ENCODE measurements around the gene RTN4RL2.

The RTN4RL2 gene

DNA sequence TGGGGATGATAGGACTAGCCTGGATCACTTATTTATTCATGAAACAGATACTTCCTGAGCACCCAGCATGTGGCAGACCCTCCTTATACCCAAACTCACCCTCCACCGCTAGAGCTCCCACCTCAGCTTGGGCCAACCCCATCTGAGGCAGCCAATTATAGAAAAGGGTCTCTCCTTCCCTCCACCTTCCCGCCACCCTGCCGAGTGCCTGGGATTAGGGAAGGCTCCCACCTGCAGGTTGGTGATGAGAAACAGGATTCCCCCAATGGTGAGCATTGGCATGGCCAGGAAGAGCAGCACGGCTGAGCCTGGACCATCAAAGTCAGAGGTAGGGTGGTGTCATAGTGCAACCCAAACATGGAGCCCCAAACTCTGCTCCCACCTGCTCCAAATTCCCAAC is 39.3 kb upstream of the RTN4RL2 start:
- H3K27ac ChIP-seq: no peak overlapping the region
- no peak for TF ChIP-seq CTCF (IDR thresholded peaks at IDR 0.05)

GRCh38 chr11:57421805-57422204 is 38.5 kb upstream of the RTN4RL2 start:
- no peak for TF ChIP-seq ZFX (IDR thresholded peaks at IDR 0.05; ENCODE audit: borderline replicate concordance)
- no peak for TF ChIP-seq CTCF (IDR thresholded peaks at IDR 0.05)
- no peak overlapping the region for H3K27ac ChIP-seq

- TF ChIP-seq ZFX (IDR thresholded peaks at IDR 0.05; ENCODE audit: borderline replicate concordance) (no peak), CTCF (IDR thresholded peaks at IDR 0.05) (no peak)
- H3K27ac ChIP-seq: no peak overlapping the region
Measured at GRCh38 chr11:57422669-57423068, 37.7 kb upstream of the RTN4RL2 start.

DNA sequence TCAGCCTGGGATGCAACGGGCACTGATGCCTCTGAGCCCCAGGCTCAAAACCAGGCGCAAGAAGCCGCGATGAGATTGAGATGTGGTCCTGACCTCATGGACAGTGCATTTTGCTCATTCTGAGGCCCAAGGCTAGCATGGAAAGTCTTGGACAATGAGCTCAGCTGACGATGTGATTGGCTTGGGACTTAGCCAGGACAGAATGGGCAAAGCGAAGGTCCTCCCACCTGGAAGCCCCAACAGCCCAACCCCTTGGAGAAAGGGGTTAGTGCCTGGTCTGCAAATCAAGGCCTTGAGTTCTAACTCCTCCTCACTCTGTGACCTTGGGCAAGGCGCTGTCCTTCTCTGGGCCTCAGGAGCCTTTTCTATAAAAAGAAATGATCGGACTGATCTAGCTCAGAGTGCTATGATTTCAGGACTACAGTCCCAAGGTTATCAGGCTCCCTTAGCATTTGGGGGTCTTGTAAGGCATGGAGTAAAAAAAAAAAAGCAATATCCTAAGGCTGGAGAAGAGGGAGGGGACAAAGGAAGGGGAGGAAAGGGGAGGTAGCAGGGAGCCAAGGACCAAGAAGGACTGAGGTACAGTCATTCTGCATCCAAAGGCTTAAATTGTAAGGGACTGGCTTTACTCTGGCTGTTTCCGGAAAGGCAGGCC is 36.1 kb upstream of the RTN4RL2 start:
- H3K27ac ChIP-seq: no peak overlapping the region
- TF ChIP-seq ZFX (IDR thresholded peaks at IDR 0.05; ENCODE audit: borderline replicate concordance): no peak
- TF ChIP-seq CTCF (IDR thresholded peaks at IDR 0.05): no peak

- TF ChIP-seq CTCF (IDR thresholded peaks at IDR 0.05) (no peak), ZFX (IDR thresholded peaks at IDR 0.05; ENCODE audit: borderline replicate concordance) (no peak)
- no peak overlapping the region for H3K27ac ChIP-seq
Measured at GRCh38 chr11:57424792-57425564, 35.4 kb upstream of the RTN4RL2 start.

DNA sequence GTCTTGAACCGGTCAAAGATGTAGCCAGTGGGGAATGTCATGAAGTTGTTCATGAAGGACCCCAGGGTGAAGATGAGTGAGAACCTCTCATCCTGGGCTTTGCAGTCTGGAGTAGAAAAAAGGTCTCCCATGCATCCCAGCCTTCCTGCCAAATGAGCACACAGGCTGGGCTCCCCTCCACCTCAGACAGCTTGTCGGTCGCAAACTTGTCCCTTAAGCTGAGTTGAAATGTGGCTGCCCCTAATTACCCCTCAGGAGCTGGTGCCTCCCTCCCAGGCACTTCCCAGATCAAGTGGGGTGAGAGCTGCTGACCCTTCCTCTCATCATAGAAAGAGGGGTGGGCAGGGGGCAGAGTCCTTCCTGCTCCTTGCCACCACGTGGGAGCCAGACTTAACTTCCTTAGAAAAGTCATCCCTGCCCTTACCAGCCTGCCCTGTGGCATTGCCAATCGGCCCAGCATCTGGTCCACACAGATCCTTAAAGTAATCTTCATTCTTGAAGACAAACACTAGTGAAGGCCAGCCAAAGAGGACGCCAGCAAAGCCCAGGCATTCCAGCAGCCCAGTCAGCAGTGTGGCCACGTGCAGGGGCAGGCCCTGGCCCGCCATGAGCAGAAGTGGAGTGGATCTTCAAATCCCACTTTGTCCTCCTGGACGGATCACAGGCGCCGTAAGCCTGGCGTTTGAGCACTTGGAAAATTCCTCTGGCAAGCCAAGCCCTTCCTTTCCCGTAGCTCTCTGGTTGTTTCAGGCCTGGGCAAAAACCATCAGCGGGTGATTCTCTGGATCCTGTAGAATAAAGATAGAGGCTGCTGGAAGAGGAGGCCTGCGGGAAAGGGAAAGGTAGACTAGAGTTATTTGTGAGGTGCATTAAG is 34.5 kb upstream of the RTN4RL2 start:
- no peak for TF ChIP-seq ZFX (IDR thresholded peaks at IDR 0.05; ENCODE audit: borderline replicate concordance)
- no peak for TF ChIP-seq CTCF (IDR thresholded peaks at IDR 0.05)
- peak overlapping the region; percentile 50; the same call in 1 of the 2 replicates for H3K27ac ChIP-seq

Data from 22Rv1 (cell line).